ENCODE results near the gene LIPA.

Gene LIPA

DNA sequence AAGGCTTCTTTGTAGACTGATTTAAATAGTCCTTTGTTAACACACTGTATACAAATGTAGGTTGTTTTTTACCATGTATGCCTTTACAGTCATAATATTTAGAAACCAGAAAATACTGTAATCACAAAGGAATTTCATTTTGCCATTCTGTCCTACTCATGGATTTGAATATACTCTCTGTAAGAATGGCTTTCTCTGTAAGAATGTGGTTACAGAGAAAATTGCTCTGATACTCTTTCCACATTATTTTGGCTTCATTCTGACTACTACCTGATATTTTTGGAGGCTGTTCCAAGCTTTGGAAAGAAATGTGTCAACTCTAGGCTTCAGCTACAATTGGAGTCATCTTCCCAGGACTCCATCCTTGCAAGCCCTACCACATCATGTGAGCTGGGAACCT, 68.0 kb downstream of the LIPA start:
- Histone ChIP-seq H3K4me2 (no peak overlapping the region), H2AFZ (ENCODE audit: low read depth) (no peak overlapping the region), H4K20me1 (ENCODE audit: insufficient read depth) (no peaks in the 10 kb centered on the region), H3K27ac (no peak overlapping the region), H3K27me3 (ENCODE audit: insufficient read depth, low read depth) (no peaks in the 10 kb centered on the region), H3K36me3 (ENCODE audit: insufficient read depth) (no peaks in the 10 kb centered on the region), H3K4me1 (ENCODE audit: low read depth, poor library complexity, severe bottlenecking) (no peaks in the 10 kb centered on the region), H3K9ac (no peak overlapping the region), H3K4me3 (IDR thresholded peaks at IDR 0.05; ENCODE audit: insufficient read depth, low read depth, low read length) (no peak overlapping the region), H3K79me2 (ENCODE audit: insufficient read depth, low read depth) (no peaks in the 10 kb centered on the region)
- TF ChIP-seq, protein P1, sequence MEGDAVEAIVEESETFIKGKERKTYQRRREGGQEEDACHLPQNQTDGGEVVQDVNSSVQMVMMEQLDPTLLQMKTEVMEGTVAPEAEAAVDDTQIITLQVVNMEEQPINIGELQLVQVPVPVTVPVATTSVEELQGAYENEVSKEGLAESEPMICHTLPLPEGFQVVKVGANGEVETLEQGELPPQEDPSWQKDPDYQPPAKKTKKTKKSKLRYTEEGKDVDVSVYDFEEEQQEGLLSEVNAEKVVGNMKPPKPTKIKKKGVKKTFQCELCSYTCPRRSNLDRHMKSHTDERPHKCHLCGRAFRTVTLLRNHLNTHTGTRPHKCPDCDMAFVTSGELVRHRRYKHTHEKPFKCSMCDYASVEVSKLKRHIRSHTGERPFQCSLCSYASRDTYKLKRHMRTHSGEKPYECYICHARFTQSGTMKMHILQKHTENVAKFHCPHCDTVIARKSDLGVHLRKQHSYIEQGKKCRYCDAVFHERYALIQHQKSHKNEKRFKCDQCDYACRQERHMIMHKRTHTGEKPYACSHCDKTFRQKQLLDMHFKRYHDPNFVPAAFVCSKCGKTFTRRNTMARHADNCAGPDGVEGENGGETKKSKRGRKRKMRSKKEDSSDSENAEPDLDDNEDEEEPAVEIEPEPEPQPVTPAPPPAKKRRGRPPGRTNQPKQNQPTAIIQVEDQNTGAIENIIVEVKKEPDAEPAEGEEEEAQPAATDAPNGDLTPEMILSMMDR (conservative IDR thresholded peaks at IDR 0.05; ENCODE audit: low read depth, low read length), result no peak

DNA sequence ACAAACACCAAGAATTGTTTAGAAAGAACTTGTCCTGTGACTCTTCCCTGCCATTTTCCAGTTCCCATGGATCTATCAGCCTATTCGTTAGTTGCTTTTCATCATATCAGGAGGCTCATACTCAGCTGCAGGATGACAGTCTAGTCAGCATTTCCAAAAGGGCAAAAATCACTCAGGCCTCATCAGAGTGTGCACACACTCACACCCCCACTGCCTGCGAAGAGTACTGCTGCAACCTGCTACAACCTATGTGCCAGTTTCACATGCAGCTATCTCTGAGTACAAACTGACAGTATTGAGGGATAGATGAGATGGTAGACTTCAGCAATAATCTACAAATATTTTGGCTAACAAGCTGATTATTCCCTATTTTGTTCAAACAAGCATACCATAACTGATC, 68.7 kb downstream of the LIPA start:
- Histone ChIP-seq H3K27ac (no peak overlapping the region), H3K4me3 (IDR thresholded peaks at IDR 0.05; ENCODE audit: insufficient read depth, low read depth, low read length) (no peak overlapping the region), H3K4me2 (no peak overlapping the region), H3K9ac (no peak overlapping the region), H2AFZ (ENCODE audit: low read depth) (no peak overlapping the region), H3K4me1 (ENCODE audit: low read depth, poor library complexity, severe bottlenecking) (no peaks in the 10 kb centered on the region), H3K27me3 (ENCODE audit: insufficient read depth, low read depth) (no peaks in the 10 kb centered on the region), H4K20me1 (ENCODE audit: insufficient read depth) (no peaks in the 10 kb centered on the region), H3K36me3 (ENCODE audit: insufficient read depth) (no peaks in the 10 kb centered on the region), H3K79me2 (ENCODE audit: insufficient read depth, low read depth) (no peaks in the 10 kb centered on the region)
- TF ChIP-seq, protein P1 (conservative IDR thresholded peaks at IDR 0.05; ENCODE audit: low read depth, low read length), result no peak

DNA sequence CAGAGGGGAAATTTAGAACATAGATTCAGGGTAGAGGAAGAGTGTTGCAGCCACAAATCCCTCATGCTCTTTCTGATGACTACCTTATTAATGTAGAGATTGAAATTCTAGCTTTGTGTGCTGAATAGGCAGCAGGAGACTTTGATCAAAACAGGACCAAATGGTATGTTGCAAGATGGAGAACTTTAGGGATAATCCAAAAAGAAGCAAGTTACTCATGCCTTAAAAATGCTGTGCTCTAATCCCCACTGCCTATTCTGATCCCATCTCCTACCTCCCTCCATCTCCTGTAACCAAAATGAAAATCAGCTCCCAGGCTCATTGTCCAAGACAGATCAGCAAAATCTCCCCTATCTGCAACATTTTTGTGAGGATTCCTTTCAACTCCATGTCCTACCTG, 75.8 kb downstream of the LIPA start:
- Histone ChIP-seq H3K4me1 (ENCODE audit: low read depth, poor library complexity, severe bottlenecking) (no peaks in the 10 kb centered on the region), H3K79me2 (ENCODE audit: insufficient read depth, low read depth) (no peaks in the 10 kb centered on the region), H2AFZ (ENCODE audit: low read depth) (no peak overlapping the region), H3K27ac (no peak overlapping the region), H4K20me1 (ENCODE audit: insufficient read depth) (no peaks in the 10 kb centered on the region), H3K27me3 (ENCODE audit: insufficient read depth, low read depth) (no peaks in the 10 kb centered on the region), H3K9ac (no peak overlapping the region), H3K4me2 (no peak overlapping the region), H3K36me3 (ENCODE audit: insufficient read depth) (no peaks in the 10 kb centered on the region; the same call in 1 of the 2 replicates), H3K4me3 (IDR thresholded peaks at IDR 0.05; ENCODE audit: insufficient read depth, low read depth, low read length) (no peak overlapping the region)
- TF ChIP-seq, protein P1 (conservative IDR thresholded peaks at IDR 0.05; ENCODE audit: low read depth, low read length), result no peak

DNA sequence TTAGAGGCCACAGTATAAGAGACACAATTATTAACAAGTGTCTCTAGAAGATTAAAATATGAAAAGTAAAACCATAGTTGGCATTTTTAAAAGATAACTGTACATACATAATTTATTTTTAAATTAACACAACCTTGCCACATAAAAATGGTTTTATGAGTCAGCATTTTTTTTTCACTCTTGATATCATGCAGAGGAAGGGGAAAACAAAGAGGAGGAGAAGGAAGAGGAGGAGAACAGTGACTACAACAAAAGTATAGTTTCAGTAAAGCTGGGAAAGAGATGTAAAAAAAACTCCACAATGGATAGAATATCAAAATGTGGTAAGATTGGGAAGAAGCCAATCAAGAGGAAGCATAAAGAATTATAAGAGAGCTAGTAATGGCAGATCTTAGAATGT, 78.5 kb downstream of the LIPA start:
- Histone ChIP-seq H3K4me3 (IDR thresholded peaks at IDR 0.05; ENCODE audit: insufficient read depth, low read depth, low read length) (no peak overlapping the region), H3K36me3 (ENCODE audit: insufficient read depth) (no peaks in the 10 kb centered on the region; the same call in 1 of the 2 replicates), H3K4me1 (ENCODE audit: low read depth, poor library complexity, severe bottlenecking) (no peaks in the 10 kb centered on the region), H2AFZ (ENCODE audit: low read depth) (no peak overlapping the region), H3K27ac (no peak overlapping the region), H3K27me3 (ENCODE audit: insufficient read depth, low read depth) (no peaks in the 10 kb centered on the region), H4K20me1 (ENCODE audit: insufficient read depth) (no peaks in the 10 kb centered on the region), H3K79me2 (ENCODE audit: insufficient read depth, low read depth) (no peaks in the 10 kb centered on the region), H3K9ac (no peak overlapping the region), H3K4me2 (no peak overlapping the region)
- TF ChIP-seq, protein P1 (conservative IDR thresholded peaks at IDR 0.05; ENCODE audit: low read depth, low read length), result no peak
